BJ (cell line): Measurements from ENCODE around the gene ADGRA1. TPM values are rescaled to one million over a fixed set of nuclear protein-coding genes. Genes with fewer than 3 reads are reported as not detected.

Experiments
- CTCF ChIA-PET: fragments of 350-600 bp; formaldehyde crosslinking; extraction: SDS; loops from one replicate; lab custom pipeline; 2021; ENCODE audit warnings: antibody characterized with exemption, inconsistent platforms; lab: Yijun Ruan, JAX
- POLR2A ChIA-PET: fragments of 300-600 bp; sonication (Branson Sonifier 250); formaldehyde crosslinking; extraction: SDS; loops from one replicate; lab custom pipeline; 2021; ENCODE audit warnings: antibody characterized with exemption; lab: Charles Lee
- DNase-seq: peaks from one replicate; pipeline ENCODE4 v3.0.0-alpha.2; 2011; ENCODE audit warnings: low read depth
- H3K27me3 ChIP-seq: 2 replicates; pipeline ENCODE4 v1.6.0; 2011; ENCODE audit warnings: low read length; ENCODE audit not compliant: control insufficient read depth, insufficient read depth
- H3K36me3 ChIP-seq: 2 replicates; pipeline ENCODE4 v1.5.1; 2011; ENCODE audit warnings: low read length; ENCODE audit not compliant: control insufficient read depth, insufficient read depth
- H3K4me3 ChIP-seq: 2 replicates; pipeline ENCODE4 v1.5.1; 2011; ENCODE audit warnings: low read depth, mild to moderate bottlenecking, control low read depth, low read length
- polyA plus RNA-seq: library from polyadenylated mRNA; depleted of rRNA; stranded (reverse); fragments of >200 nt; gene quantifications from 2 replicates; pipeline ENCODE4 v1.2.3, GENCODE V29; 2011; rRNA removed
- TF ChIP-seq, protein P1 (sequence below): IDR thresholded peaks from 2 replicates; pipeline ENCODE4 v1.5.1; 2011; ENCODE audit warnings: low read depth, mild to moderate bottlenecking, control low read depth, inconsistent platforms, low read length, moderate library complexity; ENCODE audit not compliant: insufficient read depth

Gene ADGRA1
- polyA plus RNA-seq, 1 experiment: not detected

DNA sequence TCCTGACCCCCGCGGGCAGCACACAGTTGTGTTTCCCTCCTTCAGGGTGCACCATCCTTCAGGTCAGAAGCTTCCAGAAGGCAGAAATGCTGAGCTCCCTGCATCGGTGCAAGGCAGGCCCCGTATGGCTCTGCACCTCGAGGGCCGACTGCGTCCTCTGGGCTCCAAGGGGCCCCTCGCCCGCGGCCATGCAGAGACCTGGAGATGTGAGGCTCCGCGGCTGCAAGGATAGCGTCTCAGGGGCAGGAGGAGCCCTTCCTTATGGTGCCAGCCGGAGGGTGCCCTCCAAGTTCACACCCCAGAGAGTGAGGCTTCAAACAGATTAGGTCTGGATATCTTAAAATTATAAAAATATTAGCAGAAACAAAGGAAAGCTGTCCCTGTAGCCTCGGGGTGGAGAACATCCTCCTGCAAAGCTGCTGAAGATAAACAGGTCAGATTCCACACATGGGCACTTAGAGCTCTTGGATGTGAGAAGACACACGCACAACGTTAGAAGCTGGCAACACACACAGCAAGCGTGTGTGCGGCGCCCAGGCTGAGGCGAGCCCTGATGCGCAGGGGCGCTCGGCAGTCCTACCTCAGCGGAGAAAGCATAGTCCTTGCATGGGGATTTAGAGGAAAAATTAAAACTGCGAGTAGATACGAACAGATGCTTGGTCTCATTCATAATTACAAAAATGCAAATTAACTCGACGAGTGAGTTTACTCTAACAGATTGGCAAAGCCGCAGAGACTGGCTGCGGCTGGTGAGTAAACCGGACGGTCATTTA, 92.7 kb downstream of the ADGRA1 start:
- TF ChIP-seq, protein P1, sequence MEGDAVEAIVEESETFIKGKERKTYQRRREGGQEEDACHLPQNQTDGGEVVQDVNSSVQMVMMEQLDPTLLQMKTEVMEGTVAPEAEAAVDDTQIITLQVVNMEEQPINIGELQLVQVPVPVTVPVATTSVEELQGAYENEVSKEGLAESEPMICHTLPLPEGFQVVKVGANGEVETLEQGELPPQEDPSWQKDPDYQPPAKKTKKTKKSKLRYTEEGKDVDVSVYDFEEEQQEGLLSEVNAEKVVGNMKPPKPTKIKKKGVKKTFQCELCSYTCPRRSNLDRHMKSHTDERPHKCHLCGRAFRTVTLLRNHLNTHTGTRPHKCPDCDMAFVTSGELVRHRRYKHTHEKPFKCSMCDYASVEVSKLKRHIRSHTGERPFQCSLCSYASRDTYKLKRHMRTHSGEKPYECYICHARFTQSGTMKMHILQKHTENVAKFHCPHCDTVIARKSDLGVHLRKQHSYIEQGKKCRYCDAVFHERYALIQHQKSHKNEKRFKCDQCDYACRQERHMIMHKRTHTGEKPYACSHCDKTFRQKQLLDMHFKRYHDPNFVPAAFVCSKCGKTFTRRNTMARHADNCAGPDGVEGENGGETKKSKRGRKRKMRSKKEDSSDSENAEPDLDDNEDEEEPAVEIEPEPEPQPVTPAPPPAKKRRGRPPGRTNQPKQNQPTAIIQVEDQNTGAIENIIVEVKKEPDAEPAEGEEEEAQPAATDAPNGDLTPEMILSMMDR: no peak
- CTCF ChIA-PET: no interaction called here
- POLR2A ChIA-PET: no interaction called here

DNA sequence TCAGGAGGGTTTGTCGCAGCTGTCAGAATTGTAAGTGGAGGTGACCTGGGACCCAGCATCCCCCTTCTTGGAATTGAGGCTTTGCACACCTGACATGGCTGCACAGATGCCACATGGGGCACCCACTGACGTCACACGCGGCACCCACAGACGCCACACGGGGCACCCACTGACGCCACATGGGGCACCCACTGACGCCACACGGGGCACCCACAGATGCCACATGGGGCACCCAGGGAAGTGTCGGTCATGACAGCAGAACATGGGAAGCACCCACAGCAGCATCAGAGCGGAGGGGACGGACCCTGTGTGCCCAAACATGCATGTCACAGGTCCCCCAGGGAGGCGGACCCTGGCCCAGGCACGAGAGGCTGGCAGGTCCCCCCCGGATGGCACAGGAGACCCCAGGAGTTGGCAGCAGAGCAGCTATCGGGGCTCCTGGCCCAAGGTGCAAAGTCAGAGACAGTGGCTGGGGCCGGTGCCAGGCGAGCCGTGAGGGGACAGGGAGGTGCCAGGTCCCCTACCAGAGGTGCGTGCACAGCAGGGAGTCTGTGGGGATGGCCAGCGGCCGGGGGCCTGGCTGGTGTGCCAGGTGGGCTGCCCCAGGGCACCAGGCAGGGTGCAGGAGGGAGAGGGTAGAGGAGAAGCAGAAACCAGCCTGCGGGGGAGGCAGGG, 93.4 kb downstream of the ADGRA1 start:
- no peak for DNase-seq
- no peak overlapping the region for H3K4me3 ChIP-seq
- TF ChIP-seq, protein P1: no peak
- H3K36me3 ChIP-seq: no peaks in the 10 kb centered on the region; the same call in 1 of the 2 replicates
- H3K27me3 ChIP-seq: no peaks in the 10 kb centered on the region
- ChIA-PET POLR2A (no interaction called here), CTCF (no interaction called here)

More for the DNA sequence above, 92.7 kb downstream of the ADGRA1 start:
- Histone ChIP-seq H3K36me3 (no peaks in the 10 kb centered on the region; the same call in 1 of the 2 replicates), H3K27me3 (no peaks in the 10 kb centered on the region), H3K4me3 (no peak overlapping the region)
- no peak for DNase-seq

Other genes starting within 250 kb of the ADGRA1 start
- 1.8 and 2.0 TPM in 2 replicates for gene CFAP46, start 145.4 kb upstream of the ADGRA1 start, polyA plus RNA-seq
- gene KNDC1, start 72.3 kb downstream of the ADGRA1 start, polyA plus RNA-seq: 1.0 and 1.1 TPM in 2 replicates
- gene UTF1, start 142.3 kb downstream of the ADGRA1 start, polyA plus RNA-seq: not detected in 2 replicates
- not detected in 2 replicates for gene VENTX, start 149.9 kb downstream of the ADGRA1 start, polyA plus RNA-seq
- gene ADAM8, start 188.9 kb downstream of the ADGRA1 start, polyA plus RNA-seq: 0.53 and 0.77 TPM in 2 replicates
- gene TUBGCP2, start 220.9 kb downstream of the ADGRA1 start, polyA plus RNA-seq: 44.2 and 55.8 TPM in 2 replicates
- gene ZNF511, start 221.0 kb downstream of the ADGRA1 start, polyA plus RNA-seq: 29.3 and 32.9 TPM in 2 replicates
- 0.31 and 0.91 TPM in 2 replicates for gene CALY, start 249.0 kb downstream of the ADGRA1 start, polyA plus RNA-seq